Measurements from ENCODE around the gene TSNAXIP1. TPM values are rescaled to one million over a fixed set of nuclear protein-coding genes. Genes with fewer than 3 reads are reported as not detected.
A peak's percentile ranks its signal among the peaks of the same experiment; 100 is the strongest.

The TSNAXIP1 gene
- total RNA-seq, 1 experiment from 2014 or later: 0.49 TPM

DNA sequence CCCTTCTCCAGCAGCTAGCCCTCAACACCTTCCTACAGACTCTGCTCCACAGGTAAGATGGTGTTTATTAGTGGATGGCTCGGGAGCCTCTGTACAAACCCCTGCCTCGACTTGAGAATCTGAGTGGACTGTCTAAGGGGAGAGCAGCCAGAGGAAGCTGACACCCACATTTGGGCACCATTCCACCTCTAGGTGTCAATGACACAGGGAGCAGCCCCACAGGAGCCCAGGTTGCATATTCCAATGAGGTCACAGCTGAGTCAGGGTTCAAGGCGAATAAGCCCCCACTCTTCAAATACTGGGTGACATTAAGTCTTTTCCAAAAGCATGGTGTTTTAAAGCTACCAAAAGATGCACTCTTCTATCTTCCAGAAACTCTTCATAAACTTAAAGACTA is 32.2 kb upstream of the TSNAXIP1 start:
- no peak overlapping the region for H3K4me3 ChIP-seq
- H3K9me3 ChIP-seq (replicated peaks): no peaks in the 10 kb centered on the region
- H3K4me1 ChIP-seq: no peaks in the 10 kb centered on the region
- no peak for DNase-seq
- H3K36me3 ChIP-seq: no peaks in the 10 kb centered on the region
- no peaks in the 10 kb centered on the region for H3K27me3 ChIP-seq
- no peak overlapping the region for H3K27ac ChIP-seq

DNA sequence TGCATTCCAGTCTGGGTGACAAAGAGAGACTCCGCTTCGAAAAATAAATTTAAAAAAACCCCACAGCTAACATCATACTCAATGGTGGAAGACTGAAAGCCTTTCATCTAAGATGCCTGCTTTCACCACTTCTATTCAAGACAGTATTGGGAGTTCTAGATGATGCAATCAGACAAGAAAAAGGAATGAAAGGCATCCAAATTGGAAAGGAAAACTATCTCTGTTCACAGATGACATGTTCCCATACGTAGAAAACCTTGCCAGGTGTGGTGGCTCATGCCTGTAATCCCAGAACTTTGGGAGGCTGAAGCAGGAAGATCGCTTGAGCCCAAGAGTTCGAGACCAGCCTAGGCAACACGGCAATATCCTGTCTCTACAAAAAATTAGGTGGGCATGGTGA is 31.4 kb upstream of the TSNAXIP1 start:
- H3K9me3 ChIP-seq (replicated peaks): no peaks in the 10 kb centered on the region
- H3K4me3 ChIP-seq: no peak overlapping the region
- no peaks in the 10 kb centered on the region for H3K27me3 ChIP-seq
- no peaks in the 10 kb centered on the region for H3K36me3 ChIP-seq
- no peak overlapping the region for H3K27ac ChIP-seq
- H3K4me1 ChIP-seq: no peaks in the 10 kb centered on the region
- DNase-seq: no peak

DNA sequence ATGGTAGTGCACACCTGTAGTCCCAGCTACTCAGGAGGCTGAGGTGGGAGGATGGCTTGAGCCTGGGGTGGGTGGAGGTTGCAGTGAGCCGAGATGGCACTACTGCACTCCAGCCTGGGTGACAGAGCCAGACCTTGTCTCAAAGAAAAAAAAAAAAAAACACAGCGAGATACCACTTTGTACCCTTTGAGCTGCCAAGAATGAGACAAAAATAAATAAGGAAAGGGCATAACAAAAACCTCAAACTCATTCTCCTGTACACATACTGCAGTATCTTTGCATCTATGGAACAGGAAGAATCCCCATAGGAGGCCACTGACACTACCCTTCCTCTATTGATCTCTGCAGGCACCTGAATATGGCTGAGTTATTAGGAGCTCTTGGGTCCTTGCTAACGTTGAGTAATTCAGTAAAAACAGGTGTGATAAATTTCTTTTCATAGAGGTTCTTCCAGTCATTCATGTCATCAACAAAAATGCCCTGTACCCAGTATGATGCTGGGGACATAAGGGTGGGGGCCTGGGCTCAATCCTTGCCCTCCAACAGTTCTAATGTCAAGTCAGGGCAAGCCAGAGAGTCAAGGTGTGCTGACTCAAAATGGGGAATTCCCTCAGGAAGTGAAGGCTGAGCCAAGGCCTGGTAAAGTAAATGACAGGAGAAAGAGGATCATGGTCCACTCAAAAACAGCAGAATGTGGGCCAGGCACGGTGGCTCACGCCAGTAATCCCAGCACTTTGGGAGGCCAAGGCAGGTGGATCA is 27.3 kb upstream of the TSNAXIP1 start:
- DNase-seq: no peak
- no peaks in the 10 kb centered on the region for H3K27me3 ChIP-seq
- no peaks in the 10 kb centered on the region for H3K4me1 ChIP-seq
- H3K36me3 ChIP-seq: no peaks in the 10 kb centered on the region
- no peaks in the 10 kb centered on the region for H3K9me3 ChIP-seq (replicated peaks)
- H3K4me3 ChIP-seq: no peak overlapping the region
- no peak overlapping the region for H3K27ac ChIP-seq

DNA sequence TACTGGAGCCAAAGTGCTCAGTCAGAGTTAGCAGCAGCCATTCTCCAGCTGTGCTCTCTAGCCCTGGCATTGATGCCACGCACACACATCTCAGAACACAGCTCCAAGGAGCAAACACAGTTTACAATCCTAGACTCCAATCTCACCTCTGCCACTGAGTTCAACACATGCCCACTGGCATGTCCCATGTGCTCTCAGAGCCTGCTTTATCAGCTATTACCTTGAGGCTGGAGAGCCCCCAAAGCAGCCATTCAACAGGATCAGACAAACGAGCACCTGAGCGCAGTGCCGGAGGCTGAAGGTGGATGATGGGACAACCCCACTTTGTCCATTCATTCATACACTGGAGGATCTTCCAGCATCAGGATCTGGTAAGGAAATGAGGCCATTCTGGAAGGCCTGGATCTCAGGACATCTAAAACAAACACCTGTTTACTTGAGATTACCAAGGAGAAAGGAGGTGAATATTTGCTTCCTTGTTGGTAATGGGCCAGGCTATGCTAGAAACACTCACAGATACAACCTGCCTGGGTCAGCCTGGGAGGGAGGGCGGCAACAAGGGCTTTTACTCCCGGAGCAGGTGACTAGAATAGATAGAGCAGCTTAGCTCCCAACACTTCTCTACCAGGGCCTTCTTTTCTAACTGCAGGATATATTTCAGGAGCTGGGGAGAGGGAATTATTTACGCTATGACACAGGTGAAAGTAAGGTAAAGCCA is 25.7 kb upstream of the TSNAXIP1 start:
- H3K27me3 ChIP-seq: no peaks in the 10 kb centered on the region

DNA sequence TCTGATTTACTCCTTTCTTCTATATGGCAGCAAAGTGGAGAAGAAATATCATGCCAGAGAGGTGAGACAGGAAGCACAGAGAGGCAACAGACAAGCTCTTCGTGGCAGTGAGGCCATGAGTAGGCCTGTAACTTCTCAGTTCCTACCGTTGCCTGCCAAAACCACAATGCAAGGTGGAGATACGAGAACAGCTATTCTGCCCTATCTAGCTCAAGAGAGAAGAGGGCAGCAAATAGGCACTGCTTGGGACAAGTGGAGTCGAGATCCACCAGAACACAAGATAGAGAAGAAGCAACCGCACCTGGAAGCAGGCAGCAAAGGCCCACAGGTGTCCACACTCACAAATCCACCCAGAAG is 25.1 kb upstream of the TSNAXIP1 start:
- Histone ChIP-seq H3K4me3 (no peak overlapping the region), H3K36me3 (no peaks in the 10 kb centered on the region), H3K9me3 (replicated peaks) (no peaks in the 10 kb centered on the region), H3K27ac (no peak overlapping the region), H3K4me1 (no peaks in the 10 kb centered on the region), H3K27me3 (no peaks in the 10 kb centered on the region)
- DNase-seq: no peak

More for the DNA sequence above, 25.7 kb upstream of the TSNAXIP1 start:
- H3K4me1 ChIP-seq: no peaks in the 10 kb centered on the region
- no peaks in the 10 kb centered on the region for H3K36me3 ChIP-seq
- H3K9me3 ChIP-seq (replicated peaks): no peaks in the 10 kb centered on the region
- no peak overlapping the region for H3K27ac ChIP-seq
- H3K4me3 ChIP-seq: no peak overlapping the region
- no peak for DNase-seq

DNA sequence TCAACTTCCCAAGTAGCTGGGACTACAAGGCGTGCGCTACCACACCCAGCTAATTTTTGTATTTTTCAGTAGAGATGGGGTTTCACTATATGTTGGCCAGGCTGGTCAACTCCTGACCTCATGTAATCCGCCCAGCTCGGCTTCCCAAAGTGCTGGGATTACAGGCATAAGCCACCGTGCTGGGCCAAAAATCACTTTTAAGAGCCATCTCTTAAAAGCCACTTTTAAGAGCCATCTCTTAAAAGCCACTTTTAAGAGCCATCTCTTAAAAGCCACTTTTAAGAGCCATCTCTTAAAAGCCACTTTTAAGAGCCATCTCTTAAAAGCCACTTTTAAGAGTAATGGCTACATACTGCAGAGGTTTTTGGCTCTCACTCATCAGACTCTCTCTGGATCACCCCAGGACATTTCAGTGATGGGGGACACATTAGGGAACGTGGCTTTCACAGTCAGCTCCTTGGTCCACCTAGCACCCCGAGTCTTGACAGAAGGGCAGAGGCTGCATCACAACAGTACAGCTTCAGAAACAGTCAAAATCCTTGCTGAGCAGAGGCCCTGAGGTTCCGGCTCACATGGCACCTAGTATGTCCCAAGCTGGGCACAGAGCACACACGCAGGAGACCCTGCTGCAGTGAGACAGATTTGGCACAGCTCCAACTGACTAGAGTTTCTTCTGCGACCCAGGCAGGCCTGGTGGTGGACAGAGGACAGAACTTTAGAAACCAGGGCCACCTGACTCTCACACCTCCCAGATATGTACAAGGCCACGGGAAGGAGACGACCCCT is 23.9 kb upstream of the TSNAXIP1 start:
- H3K4me1 ChIP-seq: no peaks in the 10 kb centered on the region
- no peaks in the 10 kb centered on the region for H3K36me3 ChIP-seq
- no peaks in the 10 kb centered on the region for H3K9me3 ChIP-seq (replicated peaks)
- H3K27me3 ChIP-seq: no peaks in the 10 kb centered on the region
- no peak for DNase-seq
- H3K4me3 ChIP-seq: no peak overlapping the region
- no peak overlapping the region for H3K27ac ChIP-seq

DNA sequence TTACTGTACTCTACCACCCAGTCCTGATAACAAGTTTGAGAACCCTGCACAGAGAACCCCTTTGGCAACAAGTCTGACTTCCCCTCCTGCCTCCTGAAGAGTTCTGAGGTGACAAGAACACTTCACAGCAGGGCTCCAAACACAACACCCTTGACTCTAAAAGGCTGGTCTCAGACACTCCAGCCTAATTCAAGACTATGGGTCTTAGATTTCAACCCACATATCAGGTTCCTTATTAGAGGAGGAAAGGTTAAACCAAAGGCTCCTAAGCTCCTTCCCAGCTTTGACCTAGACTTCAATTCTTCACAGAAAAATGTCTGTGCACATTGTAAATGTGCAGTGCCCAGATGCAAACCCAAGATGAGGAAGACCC is 23.4 kb upstream of the TSNAXIP1 start:
- H3K4me3 ChIP-seq: no peak overlapping the region
- DNase-seq: no peak
- H3K9me3 ChIP-seq (replicated peaks): no peaks in the 10 kb centered on the region
- no peaks in the 10 kb centered on the region for H3K4me1 ChIP-seq
- no peak overlapping the region for H3K27ac ChIP-seq
- H3K36me3 ChIP-seq: no peaks in the 10 kb centered on the region
- H3K27me3 ChIP-seq: no peaks in the 10 kb centered on the region

DNA sequence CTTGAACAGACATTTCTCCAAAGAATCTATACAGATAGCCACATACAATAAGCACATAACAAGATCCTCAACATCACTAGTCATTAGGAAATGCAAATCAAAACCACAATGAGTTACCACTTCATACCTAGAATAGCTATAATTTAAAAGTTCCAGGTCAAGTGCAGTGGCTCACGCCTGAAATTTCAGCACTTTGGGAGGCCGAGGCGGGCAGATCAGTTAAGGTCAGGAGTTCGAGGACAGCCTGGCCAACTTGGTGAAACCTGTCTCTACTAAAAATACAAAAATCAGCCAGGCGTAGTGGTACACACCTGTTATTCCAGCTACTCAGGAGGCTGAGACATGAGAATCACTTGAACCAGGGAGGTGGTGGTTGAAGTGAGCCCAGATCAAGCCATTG is 20.2 kb upstream of the TSNAXIP1 start:
- Histone ChIP-seq H3K4me1 (no peaks in the 10 kb centered on the region), H3K36me3 (no peaks in the 10 kb centered on the region), H3K27ac (no peak overlapping the region), H3K27me3 (no peaks in the 10 kb centered on the region), H3K4me3 (no peak overlapping the region), H3K9me3 (replicated peaks) (no peaks in the 10 kb centered on the region)
- no peak for DNase-seq

DNA sequence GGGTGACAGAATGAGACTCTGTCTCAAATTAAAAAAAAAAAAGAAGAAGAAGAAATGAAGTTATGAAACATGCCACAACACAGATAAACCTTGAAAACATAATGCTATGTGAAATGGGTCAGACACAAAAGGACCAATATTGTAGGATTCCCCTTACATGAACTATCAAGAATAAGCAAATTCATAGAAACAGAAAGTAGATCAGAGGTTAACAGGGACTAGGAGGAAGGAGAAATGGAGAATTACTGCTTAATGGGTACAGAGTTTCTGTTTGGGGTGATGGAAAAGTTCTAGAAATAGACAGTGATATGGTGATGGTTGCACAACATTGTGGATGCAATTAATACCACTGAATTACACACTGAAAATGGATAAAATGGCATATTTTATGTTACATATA is 16.6 kb upstream of the TSNAXIP1 start:
- Histone ChIP-seq H3K27ac (no peak overlapping the region), H3K9me3 (replicated peaks) (no peaks in the 10 kb centered on the region), H3K27me3 (no peaks in the 10 kb centered on the region), H3K4me3 (no peak overlapping the region), H3K4me1 (no peaks in the 10 kb centered on the region), H3K36me3 (no peaks in the 10 kb centered on the region)
- no peak for DNase-seq

DNA sequence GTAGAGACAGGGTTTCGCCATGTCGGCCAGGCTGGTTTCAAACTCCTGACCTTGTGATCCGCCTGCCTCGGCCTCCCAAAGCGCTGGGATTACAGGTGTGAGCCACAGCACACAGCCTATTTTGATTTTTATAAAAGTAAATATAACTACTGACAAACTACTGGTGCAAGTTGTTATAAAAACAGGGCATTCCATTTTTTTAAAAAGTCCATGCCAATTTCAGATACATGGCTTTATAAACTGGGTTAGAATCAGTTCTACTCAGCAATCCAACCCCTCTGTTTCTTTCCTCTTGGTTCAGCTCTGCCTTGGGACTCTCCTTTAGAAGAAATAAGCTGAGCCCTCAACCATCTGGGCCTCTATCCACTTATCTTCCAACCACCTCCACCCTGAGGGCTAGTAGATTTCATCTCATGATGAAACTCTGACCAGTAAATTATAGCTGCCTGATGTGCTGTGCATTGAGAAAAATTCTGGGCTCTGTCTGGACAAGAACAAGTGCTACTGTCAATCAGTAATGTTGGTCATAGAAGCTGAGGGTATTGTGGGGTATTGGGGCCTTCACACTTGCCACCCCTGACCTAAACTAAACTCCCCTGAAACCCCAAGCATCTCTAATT is 10.5 kb upstream of the TSNAXIP1 start:
- Histone ChIP-seq H3K4me1 (no peaks in the 10 kb centered on the region), H3K27ac (no peak overlapping the region), H3K36me3 (no peaks in the 10 kb centered on the region), H3K9me3 (replicated peaks) (no peaks in the 10 kb centered on the region), H3K4me3 (no peak overlapping the region), H3K27me3 (no peaks in the 10 kb centered on the region)
- peak in 1 of 2 experiments; percentile 24 for DNase-seq

DNA sequence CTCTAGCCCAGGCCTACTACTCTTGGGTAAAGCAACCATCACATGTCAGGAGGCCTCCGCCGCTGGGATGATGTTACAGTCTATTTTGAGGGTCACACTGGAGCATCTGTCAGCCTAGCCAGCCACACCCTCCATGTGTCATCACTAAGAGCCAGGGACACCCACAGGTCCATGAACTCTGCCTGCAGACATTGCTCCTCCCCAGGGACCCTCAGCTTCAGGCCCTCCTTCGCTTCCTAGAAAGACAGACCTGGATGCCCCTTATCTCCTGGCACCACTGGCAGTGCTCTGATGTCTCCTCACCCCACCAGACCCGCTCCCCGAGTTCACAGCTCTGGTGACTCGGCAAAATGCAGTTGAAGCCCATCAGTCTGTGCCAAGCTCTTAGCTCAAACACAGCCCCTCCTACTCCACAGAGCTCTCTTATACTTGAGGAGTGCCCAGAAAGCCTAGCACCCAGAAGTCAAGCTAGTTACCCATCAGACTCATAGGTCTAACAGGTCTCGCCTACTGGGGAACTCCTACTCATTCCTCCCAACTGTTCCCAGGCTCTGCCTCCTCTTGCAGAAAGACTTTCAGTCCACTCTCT is 6.3 kb upstream of the TSNAXIP1 start:
- Histone ChIP-seq H3K4me1 (no peaks in the 10 kb centered on the region), H3K9me3 (replicated peaks) (no peaks in the 10 kb centered on the region), H3K4me3 (no peak overlapping the region), H3K36me3 (no peaks in the 10 kb centered on the region; the same call in 1 of the 2 replicates), H3K27ac (no peak overlapping the region), H3K27me3 (no peaks in the 10 kb centered on the region)
- no peak for DNase-seq

DNA sequence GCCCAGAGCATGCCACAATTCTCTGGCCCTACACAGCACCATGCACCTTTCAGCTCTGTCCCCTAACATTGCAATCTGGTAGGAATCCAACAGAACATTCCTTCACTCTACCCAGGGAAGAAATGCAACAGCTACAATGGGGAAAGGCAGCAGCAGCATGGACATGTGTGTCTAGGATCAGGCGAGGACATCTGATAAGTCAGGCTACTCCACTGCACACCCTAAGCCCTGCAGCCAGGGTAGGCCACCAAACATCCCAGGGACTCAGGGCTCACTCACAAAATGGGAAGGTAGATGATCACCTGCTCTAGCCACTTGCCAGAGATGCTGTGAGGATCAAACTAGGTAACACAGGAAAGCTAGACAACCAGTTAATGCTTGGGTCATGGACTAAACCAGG is 5.4 kb upstream of the TSNAXIP1 start:
- no peaks in the 10 kb centered on the region for H3K4me1 ChIP-seq
- no peaks in the 10 kb centered on the region for H3K9me3 ChIP-seq (replicated peaks)
- no peak for DNase-seq
- H3K27me3 ChIP-seq: no peaks in the 10 kb centered on the region
- H3K36me3 ChIP-seq: no peaks in the 10 kb centered on the region; the same call in 1 of the 2 replicates
- no peak overlapping the region for H3K27ac ChIP-seq
- no peak overlapping the region for H3K4me3 ChIP-seq

DNA sequence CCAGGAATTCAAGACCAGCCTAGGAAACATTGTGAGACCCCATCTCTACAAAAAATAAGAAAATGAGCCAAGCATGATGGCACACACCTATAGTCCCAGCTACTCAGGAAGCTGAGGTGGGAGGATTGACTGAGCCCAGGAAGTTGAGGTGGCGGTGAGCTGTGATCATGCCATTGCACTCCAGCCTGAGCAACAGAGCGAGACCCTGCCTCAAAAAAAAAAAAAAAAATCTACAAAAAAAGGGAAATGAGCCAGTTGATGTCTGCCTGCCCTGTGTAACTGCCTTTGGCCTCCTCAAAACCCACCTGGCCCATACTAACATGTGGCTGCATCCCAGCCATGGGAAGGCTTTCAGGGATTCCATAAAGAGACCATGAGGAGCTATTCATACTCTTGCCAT is 4.8 kb upstream of the TSNAXIP1 start:
- no peak for DNase-seq
- Histone ChIP-seq H3K27ac (no peak overlapping the region), H3K36me3 (no peaks in the 10 kb centered on the region; the same call in 1 of the 2 replicates), H3K27me3 (no peaks in the 10 kb centered on the region), H3K4me3 (no peak overlapping the region), H3K9me3 (replicated peaks) (no peaks in the 10 kb centered on the region), H3K4me1 (no peaks in the 10 kb centered on the region)

DNA sequence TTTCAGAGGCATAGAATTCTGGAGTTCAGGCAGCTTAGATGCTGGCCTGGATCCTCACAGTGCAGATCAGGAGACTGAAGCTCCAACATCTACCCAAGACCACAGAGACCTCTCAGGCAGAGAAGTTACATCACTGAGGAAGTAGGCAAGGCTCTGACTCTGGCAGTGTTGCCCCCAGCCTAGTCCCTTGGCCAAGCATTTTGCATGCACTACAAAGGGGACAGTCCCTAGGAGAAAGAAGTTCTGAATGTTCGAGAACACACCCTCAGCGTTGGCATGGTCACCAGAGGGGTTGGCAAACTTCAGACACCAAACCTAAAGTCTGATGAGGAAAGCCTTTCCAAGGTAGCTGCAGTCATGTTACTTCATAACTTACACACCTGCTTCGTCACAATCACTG is 2.8 kb upstream of the TSNAXIP1 start:
- no peak overlapping the region for H3K4me3 ChIP-seq
- H3K36me3 ChIP-seq: no peaks in the 10 kb centered on the region; the same call in 1 of the 2 replicates
- no peaks in the 10 kb centered on the region for H3K27me3 ChIP-seq
- no peak overlapping the region for H3K27ac ChIP-seq
- no peaks in the 10 kb centered on the region for H3K4me1 ChIP-seq
- H3K9me3 ChIP-seq (replicated peaks): no peaks in the 10 kb centered on the region
- no peak for DNase-seq
